RWPE2 (cell line): ENCODE measurements around the gene ABL2.
A peak's percentile ranks its signal among the peaks of the same experiment; 100 is the strongest.

Source experiments
- ATAC-seq: fragments of 200-7000 bp; cut with Tn5 transposase; 3 replicates; pipeline ENCODE4 v1.9.1; 2021; ENCODE audit warnings: low read depth
- DNase-seq: peaks from one replicate; pipeline ENCODE4 v3.0.0-alpha.2; 2020; ENCODE audit warnings: low spot score
- H3K27ac ChIP-seq: fragments of 450-650 bp; 2 replicates; pipeline ENCODE4 v1.5.1; 2017; ENCODE audit warnings: mild to moderate bottlenecking; ENCODE audit not compliant: poor library complexity, severe bottlenecking
- H3K27me3 ChIP-seq: fragments of 250-450 bp; sonication (Bioruptor Pico); 2 replicates; pipeline ENCODE4 v1.5.1; 2021; ENCODE audit warnings: mild to moderate bottlenecking, moderate library complexity; ENCODE audit not compliant: insufficient read depth, poor library complexity, severe bottlenecking
- H3K36me3 ChIP-seq: fragments of 250-450 bp; sonication (Bioruptor Pico); 2 replicates; pipeline ENCODE4 v1.5.1; 2020; ENCODE audit warnings: low read depth, mild to moderate bottlenecking, moderate library complexity
- H3K4me1 ChIP-seq: fragments of 250-450 bp; sonication (Bioruptor Pico); 2 replicates; pipeline ENCODE4 v1.5.1; 2021; ENCODE audit warnings: mild to moderate bottlenecking, moderate library complexity; ENCODE audit not compliant: insufficient read depth, poor library complexity, severe bottlenecking
- H3K4me3 ChIP-seq: fragments of 250-450 bp; sonication (Bioruptor Pico); 2 replicates; pipeline ENCODE4 v1.5.1; 2021; ENCODE audit warnings: mild to moderate bottlenecking, moderate library complexity; ENCODE audit not compliant: severe bottlenecking
- H3K9me3 ChIP-seq: fragments of 250-450 bp; sonication (Bioruptor Pico); 2 replicates; pipeline ENCODE4 v1.5.1; 2021; ENCODE audit warnings: mild to moderate bottlenecking, moderate library complexity; ENCODE audit not compliant: severe bottlenecking
- CTCF ChIP-seq: fragments of 450-650 bp; IDR thresholded peaks from one replicate; pipeline ENCODE4 v1.5.1; 2017; ENCODE audit warnings: mild to moderate bottlenecking, moderate library complexity; ENCODE audit not compliant: poor library complexity, severe bottlenecking

Gene ABL2

GRCh38 chr1:179092896-179093461 lies 136.5 kb downstream of the ABL2 start:
- Histone ChIP-seq H3K36me3 (peaks cover 65% of the 10 kb centered on the region), H3K9me3 (no peaks in the 10 kb centered on the region), H3K27me3 (no peaks in the 10 kb centered on the region), H3K4me1 (no peaks in the 10 kb centered on the region), H3K27ac (no peak overlapping the region), H3K4me3 (no peak overlapping the region)
- no peak for ATAC-seq
- TF ChIP-seq CTCF, result no peak
- no peak for DNase-seq

- Histone ChIP-seq H3K27me3 (no peaks in the 10 kb centered on the region), H3K27ac (no peak overlapping the region), H3K9me3 (no peaks in the 10 kb centered on the region), H3K4me3 (no peak overlapping the region), H3K4me1 (no peaks in the 10 kb centered on the region), H3K36me3 (peaks cover 59% of the 10 kb centered on the region)
- no peak for TF ChIP-seq CTCF
- DNase-seq (no peak), ATAC-seq (peak; percentile 41)
Observed at GRCh38 chr1:179091691-179092165, 137.7 kb downstream of the ABL2 start.

- Histone ChIP-seq H3K4me1 (no peaks in the 10 kb centered on the region), H3K27ac (no peak overlapping the region), H3K9me3 (no peaks in the 10 kb centered on the region), H3K4me3 (no peak overlapping the region), H3K27me3 (no peaks in the 10 kb centered on the region), H3K36me3 (peaks cover 56% of the 10 kb centered on the region)
- DNase-seq (no peak), ATAC-seq (no peak)
- no peak for TF ChIP-seq CTCF
Observed at GRCh38 chr1:179090923-179091322, 138.6 kb downstream of the ABL2 start.

- no peaks in the 10 kb centered on the region for H3K4me1 ChIP-seq
- no peak overlapping the region for H3K4me3 ChIP-seq
- no peaks in the 10 kb centered on the region for H3K9me3 ChIP-seq
- no peaks in the 10 kb centered on the region for H3K27me3 ChIP-seq
- DNase-seq (no peak), ATAC-seq (no peak)
- H3K36me3 ChIP-seq, result peaks cover 56% of the 10 kb centered on the region
- TF ChIP-seq CTCF, result no peak
- no peak overlapping the region for H3K27ac ChIP-seq
Observed at GRCh38 chr1:179090522-179090921, 139.0 kb downstream of the ABL2 start.

- DNase-seq, result no peak
- no peaks in the 10 kb centered on the region for H3K27me3 ChIP-seq
- no peaks in the 10 kb centered on the region for H3K9me3 ChIP-seq
- peaks cover 54% of the 10 kb centered on the region for H3K36me3 ChIP-seq
- TF ChIP-seq CTCF, result no peak
- H3K27ac ChIP-seq, result no peak overlapping the region
- H3K4me3 ChIP-seq, result no peak overlapping the region
- ATAC-seq, result no peak
- no peaks in the 10 kb centered on the region for H3K4me1 ChIP-seq
Observed at GRCh38 chr1:179089827-179090482, 139.5 kb downstream of the ABL2 start.
